Measurements from ENCODE around the gene CADM2. TPM values are rescaled to one million over a fixed set of nuclear protein-coding genes. Genes with fewer than 3 reads are reported as not detected.

CADM2 gene
- total RNA-seq, 2 donors from 2014 or later: 0.27 to 11.7 TPM

- no peak overlapping the region for H3K4me3 ChIP-seq
- intact Hi-C loops (cut with DNase I): no loop called here
- 91% methylated on average over 3 of the region's 3 CpGs for WGBS
Observed at GRCh38 chr3:85837402-85837801, 878.6 kb downstream of the CADM2 start.

GRCh38 chr3:85838921-85839320, 880.1 kb downstream of the CADM2 start:
- TF ChIP-seq POLR2AphosphoS5 (IDR thresholded peaks at IDR 0.05) (no peak), POLR2A (IDR thresholded peaks at IDR 0.05) (no peak), CTCF (IDR thresholded peaks at IDR 0.05) (no peak)
- Histone ChIP-seq H3K36me3 (no peaks in the 10 kb centered on the region), H3K27me3 (replicated peaks; ENCODE audit: insufficient read depth) (no peaks in the 10 kb centered on the region), H3K4me3 (no peak overlapping the region), H3K9me3 (no peaks in the 10 kb centered on the region), H3K27ac (no peak overlapping the region), H3K4me1 (replicated peaks) (no peaks in the 10 kb centered on the region)
- DNase-seq (ENCODE audit: low spot score): no peak
- intact Hi-C loops (cut with DNase I): no loop called here
- WGBS: 37% methylated on average over 1 of the region's 1 CpG

More at GRCh38 chr3:85837402-85837801, 878.6 kb downstream of the CADM2 start:
- Histone ChIP-seq H3K27ac (no peak overlapping the region), H3K9me3 (no peaks in the 10 kb centered on the region), H3K36me3 (no peaks in the 10 kb centered on the region), H3K27me3 (replicated peaks; ENCODE audit: insufficient read depth) (no peaks in the 10 kb centered on the region), H3K4me1 (replicated peaks) (no peaks in the 10 kb centered on the region)
- TF ChIP-seq POLR2AphosphoS5 (IDR thresholded peaks at IDR 0.05): no peak
- DNase-seq (ENCODE audit: low spot score): no peak

- no peaks in the 10 kb centered on the region for H3K4me1 ChIP-seq (replicated peaks)
- DNase-seq (ENCODE audit: low spot score): no peak
- no peaks in the 10 kb centered on the region for H3K36me3 ChIP-seq
- WGBS: 95% methylated on average over 3 of the region's 3 CpGs
- intact Hi-C loops (cut with DNase I): no loop called here
- H3K4me3 ChIP-seq: no peak overlapping the region
- TF ChIP-seq POLR2AphosphoS5 (IDR thresholded peaks at IDR 0.05) (no peak), POLR2A (IDR thresholded peaks at IDR 0.05) (no peak), CTCF (IDR thresholded peaks at IDR 0.05) (no peak)
- H3K27me3 ChIP-seq (replicated peaks; ENCODE audit: insufficient read depth): no peaks in the 10 kb centered on the region
- no peak overlapping the region for H3K27ac ChIP-seq
- no peaks in the 10 kb centered on the region for H3K9me3 ChIP-seq
Observed at GRCh38 chr3:85842081-85842480, 883.3 kb downstream of the CADM2 start.

- TF ChIP-seq POLR2A (IDR thresholded peaks at IDR 0.05) (no peak), CTCF (IDR thresholded peaks at IDR 0.05) (no peak), POLR2AphosphoS5 (IDR thresholded peaks at IDR 0.05) (no peak)
- no peak for DNase-seq (ENCODE audit: low spot score)
- H3K4me3 ChIP-seq: no peak overlapping the region
- H3K27me3 ChIP-seq (replicated peaks; ENCODE audit: insufficient read depth): no peaks in the 10 kb centered on the region
- intact Hi-C loops (cut with DNase I): no loop called here
- H3K4me1 ChIP-seq (replicated peaks): no peaks in the 10 kb centered on the region
- H3K36me3 ChIP-seq: no peaks in the 10 kb centered on the region
- H3K27ac ChIP-seq: no peak overlapping the region
- H3K9me3 ChIP-seq: no peaks in the 10 kb centered on the region
Observed at GRCh38 chr3:85846940-85847339, 888.2 kb downstream of the CADM2 start.

- H3K4me1 ChIP-seq (replicated peaks): no peaks in the 10 kb centered on the region
- intact Hi-C loops (cut with DNase I): no loop called here
- H3K27me3 ChIP-seq (replicated peaks; ENCODE audit: insufficient read depth): no peaks in the 10 kb centered on the region
- H3K9me3 ChIP-seq: no peaks in the 10 kb centered on the region
- DNase-seq (ENCODE audit: low spot score): no peak
- no peak overlapping the region for H3K4me3 ChIP-seq
- H3K36me3 ChIP-seq: no peaks in the 10 kb centered on the region
- H3K27ac ChIP-seq: no peak overlapping the region
- TF ChIP-seq CTCF (IDR thresholded peaks at IDR 0.05) (no peak), POLR2AphosphoS5 (IDR thresholded peaks at IDR 0.05) (no peak), POLR2A (IDR thresholded peaks at IDR 0.05) (no peak)
Observed at GRCh38 chr3:85851071-85851470, 892.3 kb downstream of the CADM2 start.

Data from prostate gland (tissue), 2 donors.